H9 (cell line): ENCODE measurements around the gene STAB2. TPM values are rescaled to one million over a fixed set of nuclear protein-coding genes. Genes with fewer than 3 reads are reported as not detected.

ENCODE experiments used
- DNase-seq: peaks from one replicate; pipeline ENCODE4 v3.0.0-alpha.2; 2017
- H2AFZ ChIP-seq: one replicate; pipeline ENCODE4 v1.6.1; 2013; ENCODE audit warnings: mild to moderate bottlenecking, low read length, control low read depth, moderate library complexity
- H2AK5ac ChIP-seq: 2 replicates; pipeline ENCODE4 v1.6.1; 2013; ENCODE audit warnings: low read length, control low read depth, mixed read lengths; ENCODE audit not compliant: insufficient read length
- H2BK120ac ChIP-seq: one replicate; pipeline ENCODE4 v1.6.1; 2013; ENCODE audit warnings: low read depth, mild to moderate bottlenecking, low read length, control low read depth, inconsistent platforms; ENCODE audit not compliant: poor library complexity, severe bottlenecking
- H2BK12ac ChIP-seq: 2 replicates; pipeline ENCODE4 v1.6.1; 2013; ENCODE audit warnings: low read length, control low read depth, mixed read lengths, low read depth; ENCODE audit not compliant: insufficient read length
- H2BK15ac ChIP-seq: 2 replicates; pipeline ENCODE4 v1.6.1; 2013; ENCODE audit warnings: low read depth, low read length, control low read depth
- H2BK20ac ChIP-seq: one replicate; pipeline ENCODE4 v1.6.1; 2013; ENCODE audit warnings: low read depth, mild to moderate bottlenecking, low read length, control low read depth, inconsistent platforms; ENCODE audit not compliant: poor library complexity, severe bottlenecking
- H2BK5ac ChIP-seq: 2 replicates; pipeline ENCODE4 v1.6.1; 2013; ENCODE audit warnings: low read length, control low read depth, mixed read lengths; ENCODE audit not compliant: insufficient read length
- H3K14ac ChIP-seq: 2 replicates; pipeline ENCODE4 v1.6.1; 2013; ENCODE audit warnings: low read length, control low read depth; ENCODE audit not compliant: insufficient read depth
- H3K18ac ChIP-seq: 2 replicates; pipeline ENCODE4 v1.6.1; 2013; ENCODE audit warnings: low read depth, mild to moderate bottlenecking, mixed read lengths, low read length, control low read depth; ENCODE audit not compliant: insufficient read length
- H3K23ac ChIP-seq: 2 replicates; pipeline ENCODE4 v1.6.1; 2013; ENCODE audit warnings: low read length, control low read depth, mixed read lengths, low read depth; ENCODE audit not compliant: insufficient read length
- H3K23me2 ChIP-seq: 2 replicates; pipeline ENCODE4 v1.6.1; 2013; ENCODE audit warnings: low read depth, mild to moderate bottlenecking, mixed read lengths, low read length, control low read depth; ENCODE audit not compliant: insufficient read length, poor library complexity, severe bottlenecking
- H3K27ac ChIP-seq: 2 replicates; pipeline ENCODE4 v1.5.1; 2013; ENCODE audit warnings: low read length, control low read depth, mixed read lengths, low read depth; ENCODE audit not compliant: insufficient read length
- H3K27me3 ChIP-seq: 2 replicates; pipeline ENCODE4 v1.6.1; 2013; ENCODE audit warnings: low read length, control low read depth, inconsistent platforms; ENCODE audit not compliant: insufficient read depth
- H3K4ac ChIP-seq: 2 replicates; pipeline ENCODE4 v1.6.1; 2013; ENCODE audit warnings: low read depth, mild to moderate bottlenecking, control low read depth, inconsistent platforms, low read length, moderate library complexity
- H3K4me1 ChIP-seq: 2 replicates; pipeline ENCODE4 v1.6.1; 2013; ENCODE audit warnings: low read length, control low read depth, inconsistent platforms; ENCODE audit not compliant: insufficient read depth
- H3K4me2 ChIP-seq: 2 replicates; pipeline ENCODE4 v1.6.1; 2013; ENCODE audit warnings: low read length, control low read depth, mixed read lengths; ENCODE audit not compliant: insufficient read length, insufficient read depth
- H3K56ac ChIP-seq: 2 replicates; pipeline ENCODE4 v1.6.1; 2013; ENCODE audit warnings: low read depth, mild to moderate bottlenecking, mixed read lengths, low read length, control low read depth; ENCODE audit not compliant: insufficient read length
- H3K79me1 ChIP-seq: 2 replicates; pipeline ENCODE4 v1.6.1; 2013; ENCODE audit warnings: low read depth, mild to moderate bottlenecking, moderate library complexity, low read length, control low read depth, inconsistent platforms; ENCODE audit not compliant: insufficient read depth, poor library complexity, severe bottlenecking
- H3K79me2 ChIP-seq: 2 replicates; pipeline ENCODE4 v1.6.1; 2013; ENCODE audit warnings: low read length, control low read depth, inconsistent platforms; ENCODE audit not compliant: insufficient read depth
- H3K9ac ChIP-seq: 2 replicates; pipeline ENCODE4 v1.6.1; 2013; ENCODE audit warnings: low read length, control low read depth, mixed read lengths; ENCODE audit not compliant: insufficient read length; ENCODE audit errors: extremely low read depth
- H3K9me3 ChIP-seq: one replicate; pipeline ENCODE4 v1.6.1; 2013; ENCODE audit warnings: low read depth, low read length, inconsistent platforms; ENCODE audit not compliant: control insufficient read depth
- H3T11ph ChIP-seq: one replicate; pipeline ENCODE4 v1.6.1; 2013; ENCODE audit warnings: mild to moderate bottlenecking, low read length, control low read depth, inconsistent platforms
- H4K20me1 ChIP-seq: one replicate; pipeline ENCODE4 v1.6.1; 2013; ENCODE audit not compliant: control insufficient read depth, insufficient read length, insufficient read depth
- H4K5ac ChIP-seq: 2 replicates; pipeline ENCODE4 v1.6.1; 2013; ENCODE audit warnings: low read depth, mild to moderate bottlenecking, mixed read lengths, low read length, control low read depth; ENCODE audit not compliant: insufficient read length
- H4K8ac ChIP-seq: replicated peaks from 2 replicates; pipeline ENCODE4 v1.6.1; 2013; ENCODE audit warnings: low read length, control low read depth, mixed read lengths, low read depth; ENCODE audit not compliant: insufficient read length
- H4K91ac ChIP-seq: 2 replicates; pipeline ENCODE4 v1.6.1; 2013; ENCODE audit warnings: low read depth, mild to moderate bottlenecking, moderate library complexity, mixed read lengths, low read length, control low read depth; ENCODE audit not compliant: insufficient read length
- H3K27ac Mint-ChIP-seq, 3 experiments: 2 replicates in 2 of 3; 3 replicates in 1 of 3; pipeline ENCODE4 v1.8.0; 2020 to 2021; ENCODE audit warnings: mixed read lengths in 3 of 3, mild to moderate bottlenecking in 1 of 3, moderate library complexity in 1 of 3
- H3K27me3 Mint-ChIP-seq: 2 replicates; pipeline ENCODE4 v1.8.0; 2021; ENCODE audit warnings: low read depth, mild to moderate bottlenecking, moderate library complexity, mixed read lengths
- H3K36me3 Mint-ChIP-seq, 3 experiments: 2 replicates in 2 of 3; 3 replicates in 1 of 3; pipeline ENCODE4 v1.8.0; 2020 to 2021; ENCODE audit warnings: low read depth in 3 of 3, mixed read lengths in 3 of 3; ENCODE audit not compliant: insufficient read depth in 1 of 3
- H3K4me1 Mint-ChIP-seq, 2 experiments: 2 replicates each; pipeline ENCODE4 v1.8.0; 2020; ENCODE audit warnings: mixed read lengths in 2 of 2
- H3K4me3 Mint-ChIP-seq, 2 experiments: 2 replicates in 1 of 2; 3 replicates in 1 of 2; pipeline ENCODE4 v1.8.0; 2020 to 2021; ENCODE audit warnings: mild to moderate bottlenecking in 2 of 2, mixed read lengths in 2 of 2, moderate library complexity in 1 of 2
- H3K9me3 Mint-ChIP-seq, 2 experiments: 2 replicates in 1 of 2; 3 replicates in 1 of 2; pipeline ENCODE4 v1.8.0; 2020; ENCODE audit warnings: mild to moderate bottlenecking in 2 of 2, mixed read lengths in 2 of 2, moderate library complexity in 1 of 2
- CTCF ChIP-seq: fragments of 200-600 bp; sonication (generic); conservative IDR thresholded peaks from 3 replicates; pipeline ENCODE4 v1.8.0; 2021; ENCODE audit warnings: antibody characterized with exemption, mild to moderate bottlenecking
- WGBS: extraction: QIAGEN DNeasy Blood & Tissue Kit; methylation state at CpG from one replicate; pipeline ENCODE4 v1.1.7; 2013; ENCODE audit warnings: missing lambda C conversion rate, low lambda C conversion rate, mixed read lengths; ENCODE audit not compliant: insufficient read length; ENCODE audit errors: extremely low coverage; 5-methylcytosine and 5-hydroxymethylcytosine counted together
- total RNA-seq: library from RNA; stranded (reverse); gene quantifications from 2 replicates; pipeline ENCODE4 v1.2.1, GENCODE V29; 2021

STAB2 gene
- total RNA-seq, 1 experiment from 2014 or later, result 0.02 TPM

GRCh38 chr12:103637429-103637828 lies 50.4 kb downstream of the STAB2 start:
- no peak overlapping the region for H3K4me3 Mint-ChIP-seq
- no peaks in the 10 kb centered on the region; a peak in 1 of 7 replicates for H3K36me3 Mint-ChIP-seq
- no peak for DNase-seq
- no peak overlapping the region for H3K56ac ChIP-seq
- H2AK5ac ChIP-seq, result no peak overlapping the region
- H3K9me3 ChIP-seq, result no peaks in the 10 kb centered on the region
- H3K27ac ChIP-seq, result no peak overlapping the region
- H3K14ac ChIP-seq, result no peak overlapping the region
- H3K4me1 Mint-ChIP-seq, result no peaks in the 10 kb centered on the region
- peaks cover 4% of the 10 kb centered on the region; the same call in 1 of the 2 replicates for H3K27me3 Mint-ChIP-seq
- H2AFZ ChIP-seq, result no peak overlapping the region
- H3K23me2 ChIP-seq, result no peaks in the 10 kb centered on the region
- H3K4ac ChIP-seq, result no peak overlapping the region
- no peak for TF ChIP-seq CTCF
- no peak overlapping the region for H3K9ac ChIP-seq
- H3K23ac ChIP-seq, result no peak overlapping the region
- H3K18ac ChIP-seq, result no peak overlapping the region
- no peak overlapping the region for H2BK15ac ChIP-seq
- H3K79me2 ChIP-seq, result no peaks in the 10 kb centered on the region
- no peak overlapping the region for H2BK5ac ChIP-seq
- H2BK20ac ChIP-seq, result no peak overlapping the region
- no peaks in the 10 kb centered on the region for H3K27me3 ChIP-seq
- no peak overlapping the region for H4K5ac ChIP-seq
- H3K4me2 ChIP-seq, result no peak overlapping the region
- no peaks in the 10 kb centered on the region for H3K4me1 ChIP-seq
- no peak overlapping the region for H3T11ph ChIP-seq
- H3K9me3 Mint-ChIP-seq, result peaks cover 2 to 6% of the 10 kb centered on the region in 2 experiments; a peak in 4 of 5 replicates
- no peak overlapping the region for H4K91ac ChIP-seq
- H3K79me1 ChIP-seq, result no peaks in the 10 kb centered on the region
- no peak overlapping the region for H3K27ac Mint-ChIP-seq
- WGBS, result no CpG with 5 or more reads among the region's 2 CpGs
- H4K8ac ChIP-seq, result no peak overlapping the region
- no peak overlapping the region for H2BK12ac ChIP-seq
- H4K20me1 ChIP-seq, result no peaks in the 10 kb centered on the region
- no peak overlapping the region for H2BK120ac ChIP-seq
